Breast epithelium (tissue), 4 donors: ENCODE data around the gene STRBP. TPM values are rescaled to one million over a fixed set of nuclear protein-coding genes. Genes with fewer than 3 reads are reported as not detected.
"Not testable (repeated sequence)": the region's sequence is repeated elsewhere in the genome, so short reads cannot be mapped to it uniquely, and the experiment has no call there.

Experiments used
- DNase-seq, 2 donors: peaks; one replicate each; pipeline ENCODE4 v3.0.0-alpha.2; 2019; ENCODE audit warnings: low spot score in 2 of 2
- H3K27ac ChIP-seq, 2 donors: fragments of 200-600 bp; sonication (generic) in 1 of 2; one replicate each; pipeline ENCODE4 v1.5.1; 2016 to 2019; ENCODE audit warnings: mild to moderate bottlenecking in 1 of 2
- H3K27me3 ChIP-seq, 2 donors: fragments of 200-600 bp; sonication (generic) in 1 of 2; one replicate each; pipeline versions ENCODE4 v1.5.1 to v1.6.0; 2017 to 2019; ENCODE audit warnings: control low read depth in 1 of 2, mild to moderate bottlenecking in 1 of 2
- H3K36me3 ChIP-seq: fragments of 200-600 bp; one replicate; pipeline ENCODE4 v1.5.1; 2019
- H3K4me1 ChIP-seq, 2 donors: fragments of 200-600 bp; sonication (generic); one replicate each; pipeline ENCODE4 v1.5.1; 2016 to 2019; ENCODE audit warnings: control low read depth in 1 of 2
- H3K4me3 ChIP-seq, 3 donors: fragments of 200-600 bp; sonication (generic); 1 replicate in 2 of 3; 2 replicates in 1 of 3; pipeline ENCODE4 v1.5.1; 2016 to 2019; ENCODE audit warnings: mild to moderate bottlenecking in 3 of 3, moderate library complexity in 2 of 3
- H3K9me3 ChIP-seq, 2 donors: fragments of 200-600 bp; sonication (generic) in 1 of 2; one replicate each; pipeline ENCODE4 v1.5.1; 2016 to 2019; ENCODE audit warnings: control low read depth in 1 of 2
- POLR2A ChIP-seq: fragments of 450-650 bp; IDR thresholded peaks from one replicate; pipeline ENCODE4 v1.6.1; 2016; ENCODE audit warnings: antibody characterized with exemption, mild to moderate bottlenecking, moderate library complexity
- POLR2AphosphoS5 ChIP-seq, 3 donors: sonication (generic); formaldehyde crosslinking; IDR thresholded peaks; one replicate each; pipeline ENCODE4 v1.6.1; 2017; ENCODE audit warnings: antibody characterized with exemption in 3 of 3
- intact Hi-C: fragments of 100-400 bp; cut with DNase I; formaldehyde crosslinking; loops from one replicate; pipeline ENCODE4 v1.15.1; 2023; ENCODE audit warnings: low total_unique reads
- total RNA-seq, 3 donors: library from RNA; depleted of rRNA; stranded (reverse); fragments of >200 nt; gene quantifications; one replicate each; pipeline ENCODE4 v1.1.0, GENCODE V29; 2016
- TF ChIP-seq, protein P1 (sequence below), 3 donors: fragments of 450-650 bp; IDR thresholded peaks; one replicate each; pipeline ENCODE4 v1.5.1; 2016 to 2017; ENCODE audit warnings: antibody characterized with exemption in 3 of 3, mild to moderate bottlenecking in 3 of 3, moderate library complexity in 3 of 3

The STRBP gene
- total RNA-seq, 3 donors from 2014 or later, result 8.0 to 37.0 (median 22.6) TPM

DNA sequence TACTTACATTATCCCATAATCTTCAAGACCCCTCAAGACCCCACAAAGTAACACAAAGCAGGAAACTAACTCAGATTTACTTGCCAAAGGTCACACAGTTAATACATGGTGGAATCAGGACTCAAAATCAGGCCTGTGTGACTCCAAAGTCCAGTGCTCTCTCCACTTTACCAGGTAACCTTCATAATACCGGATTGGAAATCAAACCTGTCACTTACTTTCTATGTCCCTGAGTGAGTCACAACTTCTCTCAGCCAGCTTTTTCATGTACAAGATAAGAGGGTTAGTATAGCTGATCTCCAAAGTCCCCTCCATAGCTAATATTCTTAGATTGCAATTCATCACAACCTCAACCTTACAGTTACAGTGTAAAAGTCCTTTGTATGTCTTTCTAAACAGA is 17.1 kb downstream of the STRBP start:
- Histone ChIP-seq H3K4me1 (no peaks in the 10 kb centered on the region), H3K27ac (no peak overlapping the region), H3K9me3 (no peaks in the 10 kb centered on the region), H3K27me3 (no peaks in the 10 kb centered on the region), H3K36me3 (no peaks in the 10 kb centered on the region), H3K4me3 (no peak overlapping the region)
- intact Hi-C loops, result no loop called here
- TF ChIP-seq, protein P1, sequence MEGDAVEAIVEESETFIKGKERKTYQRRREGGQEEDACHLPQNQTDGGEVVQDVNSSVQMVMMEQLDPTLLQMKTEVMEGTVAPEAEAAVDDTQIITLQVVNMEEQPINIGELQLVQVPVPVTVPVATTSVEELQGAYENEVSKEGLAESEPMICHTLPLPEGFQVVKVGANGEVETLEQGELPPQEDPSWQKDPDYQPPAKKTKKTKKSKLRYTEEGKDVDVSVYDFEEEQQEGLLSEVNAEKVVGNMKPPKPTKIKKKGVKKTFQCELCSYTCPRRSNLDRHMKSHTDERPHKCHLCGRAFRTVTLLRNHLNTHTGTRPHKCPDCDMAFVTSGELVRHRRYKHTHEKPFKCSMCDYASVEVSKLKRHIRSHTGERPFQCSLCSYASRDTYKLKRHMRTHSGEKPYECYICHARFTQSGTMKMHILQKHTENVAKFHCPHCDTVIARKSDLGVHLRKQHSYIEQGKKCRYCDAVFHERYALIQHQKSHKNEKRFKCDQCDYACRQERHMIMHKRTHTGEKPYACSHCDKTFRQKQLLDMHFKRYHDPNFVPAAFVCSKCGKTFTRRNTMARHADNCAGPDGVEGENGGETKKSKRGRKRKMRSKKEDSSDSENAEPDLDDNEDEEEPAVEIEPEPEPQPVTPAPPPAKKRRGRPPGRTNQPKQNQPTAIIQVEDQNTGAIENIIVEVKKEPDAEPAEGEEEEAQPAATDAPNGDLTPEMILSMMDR (IDR thresholded peaks at IDR 0.05), result no peak
- TF ChIP-seq POLR2A (no peak), POLR2AphosphoS5 (IDR thresholded peaks at IDR 0.05) (no peak)
- no peak for DNase-seq

DNA sequence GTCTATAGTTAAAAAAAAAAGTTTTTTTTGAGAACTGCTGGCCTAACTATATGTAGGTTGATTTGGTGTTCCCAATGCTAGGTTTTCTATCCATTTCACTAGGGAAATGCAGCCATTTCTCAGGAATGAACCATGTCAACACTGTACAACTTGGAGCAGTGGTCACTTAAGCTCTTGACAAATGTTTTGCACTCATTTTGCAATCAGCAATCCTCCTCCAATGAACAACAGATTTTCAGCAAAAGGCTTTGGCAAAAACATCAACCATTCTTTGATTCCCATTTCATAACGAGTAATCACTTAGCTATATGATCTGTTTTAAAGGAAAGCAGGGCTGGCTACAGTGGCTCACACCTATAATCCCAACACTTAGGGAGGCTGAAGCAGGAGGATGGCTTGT is 17.9 kb downstream of the STRBP start:
- TF ChIP-seq, protein P1 (IDR thresholded peaks at IDR 0.05), result no peak
- TF ChIP-seq POLR2A, result no peak
- TF ChIP-seq POLR2AphosphoS5 (IDR thresholded peaks at IDR 0.05), result no peak
- Histone ChIP-seq H3K27ac (no peak overlapping the region), H3K9me3 (no peaks in the 10 kb centered on the region), H3K27me3 (no peaks in the 10 kb centered on the region), H3K4me3 (no peak overlapping the region), H3K4me1 (no peaks in the 10 kb centered on the region), H3K36me3 (no peaks in the 10 kb centered on the region)
- DNase-seq, result no peak
- intact Hi-C loops, result no loop called here

- DNase-seq, H3K4me3 ChIP-seq, H3K9me3 ChIP-seq, H3K27ac ChIP-seq, intact Hi-C loops, H3K4me1 ChIP-seq, H3K27me3 ChIP-seq, H3K36me3 ChIP-seq: not testable (repeated sequence)
These were observed 19.2 kb downstream of the STRBP start for GRCh38 chr9:123249162-123249561.

GRCh38 chr9:123248630-123249029 is 19.8 kb downstream of the STRBP start:
- no peaks in the 10 kb centered on the region for H3K36me3 ChIP-seq
- no peaks in the 10 kb centered on the region for H3K4me1 ChIP-seq
- no peak overlapping the region for H3K27ac ChIP-seq
- H3K4me3 ChIP-seq, result no peak overlapping the region
- intact Hi-C loops, result no loop called here
- TF ChIP-seq POLR2AphosphoS5 (IDR thresholded peaks at IDR 0.05) (no peak), POLR2A (no peak)
- TF ChIP-seq, protein P1 (IDR thresholded peaks at IDR 0.05), result no peak
- H3K9me3 ChIP-seq, result no peaks in the 10 kb centered on the region
- DNase-seq, result no peak
- no peaks in the 10 kb centered on the region for H3K27me3 ChIP-seq

DNA sequence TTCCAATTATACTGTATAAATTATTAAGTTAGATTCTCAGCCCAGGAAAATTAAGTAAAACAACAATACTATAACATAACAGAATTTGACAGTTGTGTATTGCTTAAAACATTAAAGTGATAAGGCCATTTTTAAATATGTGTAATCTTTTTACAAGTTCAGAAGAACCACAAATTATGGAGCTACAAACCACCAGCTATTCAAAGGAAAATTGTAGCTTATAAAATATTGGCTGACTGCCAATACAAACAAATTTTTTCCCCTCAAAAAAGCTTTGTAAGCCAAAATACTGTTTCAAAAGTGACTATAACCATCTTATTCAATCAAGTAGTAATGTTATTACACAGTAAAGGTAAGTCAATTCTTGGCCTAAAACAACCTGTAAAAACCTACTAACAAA is 21.9 kb downstream of the STRBP start:
- H3K4me3 ChIP-seq, result no peak overlapping the region
- no peak for DNase-seq
- intact Hi-C loops, result no loop called here
- TF ChIP-seq POLR2A (no peak), POLR2AphosphoS5 (IDR thresholded peaks at IDR 0.05) (no peak)
- TF ChIP-seq, protein P1 (IDR thresholded peaks at IDR 0.05), result no peak
- no peaks in the 10 kb centered on the region for H3K4me1 ChIP-seq
- no peaks in the 10 kb centered on the region for H3K9me3 ChIP-seq
- no peaks in the 10 kb centered on the region for H3K27me3 ChIP-seq
- H3K27ac ChIP-seq, result no peak overlapping the region
- no peaks in the 10 kb centered on the region for H3K36me3 ChIP-seq

DNA sequence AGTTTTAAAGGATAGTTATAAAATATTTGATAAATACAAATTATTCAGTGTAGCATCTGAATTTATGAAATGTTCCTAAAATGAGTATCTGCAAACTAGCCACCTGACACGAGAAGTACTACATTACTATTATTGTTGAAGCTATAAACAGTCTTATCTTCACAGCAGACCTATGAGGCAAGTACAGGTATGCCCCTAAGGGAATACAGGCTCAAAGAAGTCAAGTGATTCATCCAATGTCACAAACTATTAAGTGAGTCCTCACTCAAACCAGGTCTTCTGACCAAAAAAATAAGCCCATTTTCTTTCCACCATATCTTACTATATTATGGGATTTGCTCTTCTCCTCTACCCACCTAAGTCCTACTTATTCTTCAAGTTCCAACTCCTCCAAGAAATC is 28.7 kb downstream of the STRBP start:
- H3K4me1 ChIP-seq, result no peaks in the 10 kb centered on the region
- no peaks in the 10 kb centered on the region for H3K27me3 ChIP-seq
- TF ChIP-seq POLR2A (no peak), POLR2AphosphoS5 (IDR thresholded peaks at IDR 0.05) (no peak)
- TF ChIP-seq, protein P1 (IDR thresholded peaks at IDR 0.05), result no peak
- H3K9me3 ChIP-seq, result no peaks in the 10 kb centered on the region
- no peaks in the 10 kb centered on the region for H3K36me3 ChIP-seq
- no peak overlapping the region for H3K27ac ChIP-seq
- no peak overlapping the region for H3K4me3 ChIP-seq
- intact Hi-C loops, result no loop called here
- no peak for DNase-seq
